Astrocyte (in vitro differentiated cells and primary cell): ENCODE measurements around the gene MARS2. TPM values are rescaled to one million over a fixed set of nuclear protein-coding genes. Genes with fewer than 3 reads are reported as not detected.

Experiments used
- DNase-seq: peaks from one replicate; pipeline ENCODE4 v3.0.0-alpha.2; 2010; ENCODE audit warnings: low read depth
- FAIRE-seq: peaks from 2 replicates; lab custom pipeline; 2011; peaks lifted over from hg19 to GRCh38; lab: Jason Lieb, UNC
- H2AFZ ChIP-seq: 2 replicates; pipeline ENCODE4 v1.6.0; 2012; ENCODE audit warnings: low read depth, low read length, inconsistent platforms
- H3K27ac ChIP-seq: 2 replicates; pipeline ENCODE4 v1.5.1; 2011; ENCODE audit warnings: low read depth, low read length, inconsistent platforms
- H3K27me3 ChIP-seq: 2 replicates; pipeline ENCODE4 v1.6.0; 2011; ENCODE audit warnings: low read length, inconsistent platforms; ENCODE audit not compliant: insufficient read depth
- H3K36me3 ChIP-seq: 2 replicates; pipeline ENCODE4 v1.5.1; 2011; ENCODE audit warnings: low read length, inconsistent platforms; ENCODE audit not compliant: insufficient read depth
- H3K4me1 ChIP-seq: 2 replicates; pipeline ENCODE4 v1.5.1; 2011; ENCODE audit warnings: low read length, inconsistent platforms; ENCODE audit not compliant: insufficient read depth
- H3K4me2 ChIP-seq: 2 replicates; pipeline ENCODE4 v1.6.0; 2012; ENCODE audit warnings: low read length, inconsistent platforms
- H3K4me3 ChIP-seq: 2 replicates; pipeline ENCODE4 v1.5.1; 2011; ENCODE audit warnings: low read depth, mild to moderate bottlenecking, low read length, inconsistent platforms; ENCODE audit not compliant: insufficient read depth
- H3K79me2 ChIP-seq: 2 replicates; pipeline ENCODE4 v1.6.0; 2012; ENCODE audit warnings: mild to moderate bottlenecking, low read length, inconsistent platforms; ENCODE audit not compliant: insufficient read depth
- H3K9ac ChIP-seq: 2 replicates; pipeline ENCODE4 v1.6.0; 2012; ENCODE audit warnings: mild to moderate bottlenecking, low read length, inconsistent platforms
- H3K9me3 ChIP-seq: 2 replicates; pipeline ENCODE4 v1.5.1; 2012; ENCODE audit warnings: low read depth, mild to moderate bottlenecking, low read length, inconsistent platforms; ENCODE audit not compliant: insufficient read depth
- H4K20me1 ChIP-seq: 2 replicates; pipeline ENCODE4 v1.6.0; 2012; ENCODE audit warnings: low read length, inconsistent platforms; ENCODE audit not compliant: insufficient read depth
- H3K27ac Mint-ChIP-seq: one replicate; pipeline ENCODE4 v1.8.0; 2021; ENCODE audit warnings: mild to moderate bottlenecking, mixed read lengths; ENCODE audit not compliant: unreplicated experiment
- H3K27me3 Mint-ChIP-seq: one replicate; pipeline ENCODE4 v1.8.0; 2021; ENCODE audit warnings: low read depth, mixed read lengths; ENCODE audit not compliant: unreplicated experiment
- H3K36me3 Mint-ChIP-seq: one replicate; pipeline ENCODE4 v1.8.0; 2021; ENCODE audit warnings: low read depth, mixed read lengths; ENCODE audit not compliant: unreplicated experiment
- H3K4me1 Mint-ChIP-seq: one replicate; pipeline ENCODE4 v1.8.0; 2021; ENCODE audit warnings: low read depth, mixed read lengths; ENCODE audit not compliant: unreplicated experiment
- H3K4me3 Mint-ChIP-seq: one replicate; pipeline ENCODE4 v1.8.0; 2021; ENCODE audit warnings: mild to moderate bottlenecking, moderate library complexity, mixed read lengths; ENCODE audit not compliant: unreplicated experiment
- H3K9me3 Mint-ChIP-seq: one replicate; pipeline ENCODE4 v1.8.0; 2021; ENCODE audit warnings: mild to moderate bottlenecking, mixed read lengths; ENCODE audit not compliant: unreplicated experiment
- CTCF ChIP-seq: IDR thresholded peaks from 2 replicates; pipeline ENCODE4 v1.5.1; 2011; ENCODE audit warnings: low read depth, mild to moderate bottlenecking, inconsistent platforms, low read length, moderate library complexity; ENCODE audit not compliant: insufficient read depth
- EZH2 ChIP-seq: IDR thresholded peaks from 2 replicates; pipeline ENCODE4 v1.6.1; 2012; ENCODE audit warnings: mild to moderate bottlenecking, low read length, inconsistent platforms; ENCODE audit not compliant: insufficient read depth
- total RNA-seq: library from RNA; stranded (reverse); gene quantifications from 2 replicates; pipeline ENCODE4 v1.2.1, GENCODE V29; 2021

MARS2 gene
- total RNA-seq, 1 donor from 2014 or later, result 8.2 TPM

- H3K36me3 ChIP-seq, result no peaks in the 10 kb centered on the region
- peaks cover under 1% of the 10 kb centered on the region for H3K4me1 ChIP-seq
- H3K4me2 ChIP-seq, result no peak overlapping the region
- H3K79me2 ChIP-seq, result peaks cover 7% of the 10 kb centered on the region
- H3K9me3 Mint-ChIP-seq, result peaks cover 6% of the 10 kb centered on the region
- peaks cover 2% of the 10 kb centered on the region for H3K4me1 Mint-ChIP-seq
- H3K9me3 ChIP-seq, result no peaks in the 10 kb centered on the region
- H3K27me3 Mint-ChIP-seq, result no peaks in the 10 kb centered on the region
- H4K20me1 ChIP-seq, result peaks cover 2% of the 10 kb centered on the region
- H3K4me3 Mint-ChIP-seq, result no peak overlapping the region
- FAIRE-seq (no peak), DNase-seq (no peak)
- no peak overlapping the region for H3K4me3 ChIP-seq
- H3K9ac ChIP-seq, result no peak overlapping the region
- H3K27ac Mint-ChIP-seq, result no peak overlapping the region
- TF ChIP-seq CTCF (no peak), EZH2 (no peak)
- H3K27me3 ChIP-seq, result no peaks in the 10 kb centered on the region
- H3K36me3 Mint-ChIP-seq, result no peaks in the 10 kb centered on the region
- no peak overlapping the region for H3K27ac ChIP-seq
- H2AFZ ChIP-seq, result no peak overlapping the region
Measured at GRCh38 chr2:197700960-197701359, 4.2 kb upstream of the MARS2 start.

- H3K9me3 ChIP-seq, result no peaks in the 10 kb centered on the region
- H2AFZ ChIP-seq, result peak overlapping the region; percentile 82
- Mint-ChIP-seq H3K4me3 (peak overlapping the region; percentile 86), H3K36me3 (no peaks in the 10 kb centered on the region), H3K27me3 (no peaks in the 10 kb centered on the region), H3K4me1 (peaks cover 18% of the 10 kb centered on the region), H3K9me3 (no peaks in the 10 kb centered on the region), H3K27ac (peak overlapping the region; percentile 67)
- H3K4me2 ChIP-seq, result peak overlapping the region; percentile 83
- peak overlapping the region; percentile 74 for H3K9ac ChIP-seq
- DNase-seq, result no peak
- peaks cover 27% of the 10 kb centered on the region for H4K20me1 ChIP-seq
- no peak for FAIRE-seq
- no peaks in the 10 kb centered on the region for H3K36me3 ChIP-seq
- H3K27me3 ChIP-seq, result no peaks in the 10 kb centered on the region
- H3K4me3 ChIP-seq, result peak overlapping the region; percentile 88
- H3K79me2 ChIP-seq, result peaks cover 41% of the 10 kb centered on the region
- peaks cover 22% of the 10 kb centered on the region for H3K4me1 ChIP-seq
- TF ChIP-seq CTCF (no peak), EZH2 (no peak)
- H3K27ac ChIP-seq, result peak overlapping the region; percentile 40
Measured at GRCh38 chr2:197704434-197705120, 592 bp upstream of the MARS2 start.
